GM12874 (cell line): ENCODE measurements around the gene SMARCA4.

Experiments used
- CTCF ChIP-seq: IDR thresholded peaks from 2 replicates; pipeline ENCODE4 v1.5.1; 2011; ENCODE audit warnings: low read depth, mild to moderate bottlenecking, control low read depth, low read length, moderate library complexity; ENCODE audit not compliant: insufficient read depth

SMARCA4 gene

GRCh38 chr19:11070123-11070522 lies 109.3 kb downstream of the SMARCA4 start:
- TF ChIP-seq CTCF, result no peak

GRCh38 chr19:11073568-11073967 lies 112.7 kb downstream of the SMARCA4 start:
- TF ChIP-seq CTCF, result no peak

- no peak for TF ChIP-seq CTCF
Observed at GRCh38 chr19:11078893-11079292, 118.1 kb downstream of the SMARCA4 start.

GRCh38 chr19:11079999-11080398 lies 119.2 kb downstream of the SMARCA4 start:
- no peak for TF ChIP-seq CTCF

GRCh38 chr19:11087870-11088505 lies 127.2 kb downstream of the SMARCA4 start:
- no peak for TF ChIP-seq CTCF

GRCh38 chr19:11088506-11089253 lies 127.8 kb downstream of the SMARCA4 start:
- TF ChIP-seq CTCF, result no peak

- no peak for TF ChIP-seq CTCF
Observed at GRCh38 chr19:11089254-11090013, 128.6 kb downstream of the SMARCA4 start, which contains the start of gene LDLR. TSS of gene LDLR (plus strand) at chr19:11089463. CDS start at chr19:11089549, 86 bp downstream.
